Measurements from ENCODE around the gene POU6F2. TPM values are rescaled to one million over a fixed set of nuclear protein-coding genes. Genes with fewer than 3 reads are reported as not detected.

POU6F2 gene
- total and polyA plus RNA-seq, 2 experiments from 2014 or later: 7.2 to 7.3 TPM

DNA sequence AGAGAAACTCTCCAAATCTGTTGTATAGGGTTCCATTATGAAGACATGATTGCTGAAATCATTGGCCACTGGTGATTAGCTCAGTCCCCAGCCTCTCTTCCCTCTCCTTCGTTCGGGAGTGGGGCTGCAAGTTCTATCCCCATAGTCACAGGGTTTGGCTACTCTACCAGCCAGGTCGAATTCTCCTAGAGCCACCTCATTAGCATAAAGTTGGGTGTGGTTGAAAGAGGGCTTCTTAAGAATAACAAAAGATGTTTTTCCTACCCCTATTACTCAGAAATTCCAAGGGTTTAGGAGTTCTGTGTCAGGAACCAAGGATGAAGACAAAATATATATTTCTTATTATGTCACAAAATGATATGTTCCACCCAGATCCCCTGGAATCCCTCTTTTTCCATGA, 422.3 kb downstream of the POU6F2 start:
- Histone ChIP-seq H3K27ac (ENCODE audit: low read depth) (no peak overlapping the region), H3K36me3 (ENCODE audit: insufficient read depth) (no peaks in the 10 kb centered on the region), H3K9me2 (ENCODE audit: insufficient read depth) (peaks cover 4% of the 10 kb centered on the region; the same call in 1 of the 2 replicates), H3K4me2 (peak overlapping the region; percentile 31; the same call in 1 of the 2 replicates), H4K20me1 (replicated peaks; ENCODE audit: insufficient read depth) (no peaks in the 10 kb centered on the region), H3K27me3 (ENCODE audit: insufficient read depth) (no peaks in the 10 kb centered on the region), H3K4me1 (ENCODE audit: insufficient read depth) (peaks cover 11% of the 10 kb centered on the region), H3K4me3 (no peak overlapping the region), H2AFZ (no peak overlapping the region), H3F3A (replicated peaks; ENCODE audit: low read depth) (no peaks in the 10 kb centered on the region), H3K79me2 (replicated peaks; ENCODE audit: insufficient read depth) (no peaks in the 10 kb centered on the region)
- no peaks in the 10 kb centered on the region for H3K27me3 Mint-ChIP-seq (ENCODE audit: insufficient read depth, low read depth, poor library complexity)
- DNase-seq (ENCODE audit: low spot score) (peak; percentile 74), ATAC-seq (peak; percentile 83)
- no peak overlapping the region for H3K4me3 Mint-ChIP-seq
- peaks cover 20% of the 10 kb centered on the region for H3K4me1 Mint-ChIP-seq
- H3K36me3 Mint-ChIP-seq (ENCODE audit: low read depth): no peaks in the 10 kb centered on the region
- TF ChIP-seq, protein P1, sequence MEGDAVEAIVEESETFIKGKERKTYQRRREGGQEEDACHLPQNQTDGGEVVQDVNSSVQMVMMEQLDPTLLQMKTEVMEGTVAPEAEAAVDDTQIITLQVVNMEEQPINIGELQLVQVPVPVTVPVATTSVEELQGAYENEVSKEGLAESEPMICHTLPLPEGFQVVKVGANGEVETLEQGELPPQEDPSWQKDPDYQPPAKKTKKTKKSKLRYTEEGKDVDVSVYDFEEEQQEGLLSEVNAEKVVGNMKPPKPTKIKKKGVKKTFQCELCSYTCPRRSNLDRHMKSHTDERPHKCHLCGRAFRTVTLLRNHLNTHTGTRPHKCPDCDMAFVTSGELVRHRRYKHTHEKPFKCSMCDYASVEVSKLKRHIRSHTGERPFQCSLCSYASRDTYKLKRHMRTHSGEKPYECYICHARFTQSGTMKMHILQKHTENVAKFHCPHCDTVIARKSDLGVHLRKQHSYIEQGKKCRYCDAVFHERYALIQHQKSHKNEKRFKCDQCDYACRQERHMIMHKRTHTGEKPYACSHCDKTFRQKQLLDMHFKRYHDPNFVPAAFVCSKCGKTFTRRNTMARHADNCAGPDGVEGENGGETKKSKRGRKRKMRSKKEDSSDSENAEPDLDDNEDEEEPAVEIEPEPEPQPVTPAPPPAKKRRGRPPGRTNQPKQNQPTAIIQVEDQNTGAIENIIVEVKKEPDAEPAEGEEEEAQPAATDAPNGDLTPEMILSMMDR (conservative IDR thresholded peaks at IDR 0.05; ENCODE audit: low read depth in 2 of 2): no peak
- TF ChIP-seq CREB1 (CRISPR knock-in tag; IDR thresholded peaks at IDR 0.05; ENCODE audit: low read depth) (no peak), ZNF114 (CRISPR knock-in tag; IDR thresholded peaks at IDR 0.05) (no peak), EZH2phosphoT487 (IDR thresholded peaks at IDR 0.05; ENCODE audit: unreplicated experiment) (no peak), ZNF331 (CRISPR knock-in tag; IDR thresholded peaks at IDR 0.05; ENCODE audit: low read depth) (no peak)
- TF ChIP-seq, protein P2, sequence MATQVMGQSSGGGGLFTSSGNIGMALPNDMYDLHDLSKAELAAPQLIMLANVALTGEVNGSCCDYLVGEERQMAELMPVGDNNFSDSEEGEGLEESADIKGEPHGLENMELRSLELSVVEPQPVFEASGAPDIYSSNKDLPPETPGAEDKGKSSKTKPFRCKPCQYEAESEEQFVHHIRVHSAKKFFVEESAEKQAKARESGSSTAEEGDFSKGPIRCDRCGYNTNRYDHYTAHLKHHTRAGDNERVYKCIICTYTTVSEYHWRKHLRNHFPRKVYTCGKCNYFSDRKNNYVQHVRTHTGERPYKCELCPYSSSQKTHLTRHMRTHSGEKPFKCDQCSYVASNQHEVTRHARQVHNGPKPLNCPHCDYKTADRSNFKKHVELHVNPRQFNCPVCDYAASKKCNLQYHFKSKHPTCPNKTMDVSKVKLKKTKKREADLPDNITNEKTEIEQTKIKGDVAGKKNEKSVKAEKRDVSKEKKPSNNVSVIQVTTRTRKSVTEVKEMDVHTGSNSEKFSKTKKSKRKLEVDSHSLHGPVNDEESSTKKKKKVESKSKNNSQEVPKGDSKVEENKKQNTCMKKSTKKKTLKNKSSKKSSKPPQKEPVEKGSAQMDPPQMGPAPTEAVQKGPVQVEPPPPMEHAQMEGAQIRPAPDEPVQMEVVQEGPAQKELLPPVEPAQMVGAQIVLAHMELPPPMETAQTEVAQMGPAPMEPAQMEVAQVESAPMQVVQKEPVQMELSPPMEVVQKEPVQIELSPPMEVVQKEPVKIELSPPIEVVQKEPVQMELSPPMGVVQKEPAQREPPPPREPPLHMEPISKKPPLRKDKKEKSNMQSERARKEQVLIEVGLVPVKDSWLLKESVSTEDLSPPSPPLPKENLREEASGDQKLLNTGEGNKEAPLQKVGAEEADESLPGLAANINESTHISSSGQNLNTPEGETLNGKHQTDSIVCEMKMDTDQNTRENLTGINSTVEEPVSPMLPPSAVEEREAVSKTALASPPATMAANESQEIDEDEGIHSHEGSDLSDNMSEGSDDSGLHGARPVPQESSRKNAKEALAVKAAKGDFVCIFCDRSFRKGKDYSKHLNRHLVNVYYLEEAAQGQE (IDR thresholded peaks at IDR 0.05; ENCODE audit: unreplicated experiment): no peak
- no peak overlapping the region for H3K27ac Mint-ChIP-seq
- no peaks in the 10 kb centered on the region for H3K9me3 Mint-ChIP-seq

DNA sequence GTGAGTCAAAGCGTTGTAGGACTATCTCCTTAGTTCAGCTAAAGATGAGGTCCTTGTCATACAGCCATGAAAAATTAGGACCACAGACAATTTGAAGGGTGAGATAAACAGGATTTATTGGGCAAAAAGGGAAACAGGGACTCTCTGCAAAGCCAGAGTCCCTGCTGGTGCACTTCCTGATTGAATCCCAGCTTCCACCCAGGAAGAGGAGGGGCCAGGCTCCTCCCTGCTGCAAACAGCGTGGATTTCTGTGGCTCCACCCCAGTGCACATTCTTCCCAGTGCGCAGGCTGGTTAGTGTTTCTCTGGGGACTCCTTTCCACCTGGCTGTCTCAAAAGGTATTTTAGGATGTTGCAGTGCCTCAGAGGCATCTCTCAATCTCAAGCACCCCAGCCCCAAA, 423.1 kb downstream of the POU6F2 start:
- H3K4me3 ChIP-seq: no peak overlapping the region
- Mint-ChIP-seq H3K27ac (no peak overlapping the region), H3K36me3 (ENCODE audit: low read depth) (no peaks in the 10 kb centered on the region), H3K27me3 (ENCODE audit: insufficient read depth, low read depth, poor library complexity) (no peaks in the 10 kb centered on the region), H3K4me1 (peaks cover 23% of the 10 kb centered on the region), H3K9me3 (no peaks in the 10 kb centered on the region), H3K4me3 (no peak overlapping the region)
- peak overlapping the region; percentile 31; the same call in 1 of the 2 replicates for H3K4me2 ChIP-seq
- peaks cover 4% of the 10 kb centered on the region; the same call in 1 of the 2 replicates for H3K9me2 ChIP-seq (ENCODE audit: insufficient read depth)
- ATAC-seq (peak; percentile 52; the same call in 2 of the 3 replicates), DNase-seq (ENCODE audit: low spot score) (no peak)
- H3K79me2 ChIP-seq (replicated peaks; ENCODE audit: insufficient read depth): no peaks in the 10 kb centered on the region
- no peaks in the 10 kb centered on the region for H3K27me3 ChIP-seq (ENCODE audit: insufficient read depth)
- no peaks in the 10 kb centered on the region for H3F3A ChIP-seq (replicated peaks; ENCODE audit: low read depth)
- peak overlapping the region; percentile 90 for H2AFZ ChIP-seq
- peaks cover 11% of the 10 kb centered on the region for H3K4me1 ChIP-seq (ENCODE audit: insufficient read depth)
- H4K20me1 ChIP-seq (replicated peaks; ENCODE audit: insufficient read depth): no peaks in the 10 kb centered on the region
- no peak overlapping the region for H3K27ac ChIP-seq (ENCODE audit: low read depth)
- H3K36me3 ChIP-seq (ENCODE audit: insufficient read depth): no peaks in the 10 kb centered on the region
- TF ChIP-seq, protein P1 (conservative IDR thresholded peaks at IDR 0.05; ENCODE audit: low read depth in 2 of 2): no peak
- TF ChIP-seq ZNF114 (CRISPR knock-in tag; IDR thresholded peaks at IDR 0.05) (no peak), NANOG (IDR thresholded peaks at IDR 0.05; ENCODE audit: borderline replicate concordance) (no peak), JUNB (IDR thresholded peaks at IDR 0.05; ENCODE audit: unreplicated experiment) (no peak), EZH2 (IDR thresholded peaks at IDR 0.05; ENCODE audit: low read depth, unreplicated experiment) (no peak), EZH2phosphoT487 (IDR thresholded peaks at IDR 0.05; ENCODE audit: unreplicated experiment) (no peak), ZNF331 (CRISPR knock-in tag; IDR thresholded peaks at IDR 0.05; ENCODE audit: low read depth) (no peak), POLR2AphosphoS5 (IDR thresholded peaks at IDR 0.05; ENCODE audit: low read depth) (no peak), CREB1 (CRISPR knock-in tag; IDR thresholded peaks at IDR 0.05; ENCODE audit: low read depth) (no peak)
- TF ChIP-seq, protein P3, sequence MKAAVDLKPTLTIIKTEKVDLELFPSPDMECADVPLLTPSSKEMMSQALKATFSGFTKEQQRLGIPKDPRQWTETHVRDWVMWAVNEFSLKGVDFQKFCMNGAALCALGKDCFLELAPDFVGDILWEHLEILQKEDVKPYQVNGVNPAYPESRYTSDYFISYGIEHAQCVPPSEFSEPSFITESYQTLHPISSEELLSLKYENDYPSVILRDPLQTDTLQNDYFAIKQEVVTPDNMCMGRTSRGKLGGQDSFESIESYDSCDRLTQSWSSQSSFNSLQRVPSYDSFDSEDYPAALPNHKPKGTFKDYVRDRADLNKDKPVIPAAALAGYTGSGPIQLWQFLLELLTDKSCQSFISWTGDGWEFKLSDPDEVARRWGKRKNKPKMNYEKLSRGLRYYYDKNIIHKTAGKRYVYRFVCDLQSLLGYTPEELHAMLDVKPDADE (IDR thresholded peaks at IDR 0.05): no peak
- TF ChIP-seq, protein P2 (IDR thresholded peaks at IDR 0.05; ENCODE audit: unreplicated experiment): no peak

All from GM23338 (cell line).